T-helper 2 cell treated with Interferon-gamma antibody and Interleukin-4, amounts not matched to agents 5 μg/mL and 100 μg/mL, for 36 hours (primary cell): Measurements from ENCODE around the gene EFNB1.
A peak's percentile ranks its signal among the peaks of the same experiment; 100 is the strongest.
"Not testable (repeated sequence)": the region's sequence is repeated elsewhere in the genome, so short reads cannot be mapped to it uniquely, and the experiment has no call there.

Experiments
- DNase-seq: peaks from one replicate; pipeline ENCODE4 v3.0.0; 2021; ENCODE audit warnings: low spot score
- H3K27ac Mint-ChIP-seq: one replicate; pipeline ENCODE4 v1.8.0; 2021; ENCODE audit warnings: mild to moderate bottlenecking, mixed read lengths
- H3K27me3 Mint-ChIP-seq: one replicate; pipeline ENCODE4 v1.8.0; 2021; ENCODE audit warnings: low read depth, mixed read lengths
- H3K36me3 Mint-ChIP-seq: one replicate; pipeline ENCODE4 v1.8.0; 2021; ENCODE audit warnings: low read depth, mixed read lengths
- H3K4me1 Mint-ChIP-seq: one replicate; pipeline ENCODE4 v1.8.0; 2021; ENCODE audit warnings: low read depth, mixed read lengths
- H3K4me3 Mint-ChIP-seq: one replicate; pipeline ENCODE4 v1.8.0; 2022; ENCODE audit warnings: mild to moderate bottlenecking, moderate library complexity, mixed read lengths
- H3K9me3 Mint-ChIP-seq: one replicate; pipeline ENCODE4 v1.8.0; 2021; ENCODE audit warnings: mixed read lengths

Gene EFNB1

GRCh38 chrX:68828740-68829581 is at the start of gene EFNB1:
Gene EFNB1, plus strand, starts transcription at chrX:68829021. Its CDS starts 756 bp downstream, at chrX:68829777.
- Mint-ChIP-seq H3K27ac (peak within 1 kb of the TSS; percentile 31), H3K27me3 (peaks cover 11% of the 10 kb centered on the region), H3K4me1 (peaks cover 17% of the 10 kb centered on the region), H3K9me3 (no peaks in the 10 kb centered on the region), H3K4me3 (peak within 1 kb of the TSS; percentile 82), H3K36me3 (no peaks in the 10 kb centered on the region)
- DNase-seq: peak; percentile 82

DNA sequence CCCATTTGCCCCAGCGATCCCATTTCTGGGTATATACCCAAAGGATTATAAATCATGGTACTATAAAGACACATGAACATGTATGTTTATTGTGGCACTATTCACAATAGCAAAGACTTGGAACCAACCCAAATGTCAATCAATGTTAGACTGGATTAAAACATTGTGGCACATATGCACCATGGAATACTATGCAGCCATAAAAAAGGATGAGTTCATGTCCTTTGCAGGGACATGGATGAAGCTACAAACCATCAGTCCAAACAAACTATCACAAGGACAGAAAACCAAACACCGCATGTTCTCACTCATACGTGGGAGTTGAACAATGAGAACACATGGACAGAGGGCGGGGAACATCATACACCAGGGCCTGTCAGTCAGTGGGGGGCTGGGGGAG is 47.5 kb upstream of the EFNB1 start:
- H3K27me3 Mint-ChIP-seq, H3K4me3 Mint-ChIP-seq, H3K4me1 Mint-ChIP-seq, H3K27ac Mint-ChIP-seq, H3K36me3 Mint-ChIP-seq, DNase-seq, H3K9me3 Mint-ChIP-seq: not testable (repeated sequence)

GRCh38 chrX:68784816-68785215 is 44.0 kb upstream of the EFNB1 start:
- Mint-ChIP-seq H3K4me3 (no peak overlapping the region), H3K9me3 (no peaks in the 10 kb centered on the region), H3K27ac (no peak overlapping the region), H3K4me1 (no peaks in the 10 kb centered on the region), H3K27me3 (no peaks in the 10 kb centered on the region), H3K36me3 (no peaks in the 10 kb centered on the region)
- no peak for DNase-seq

DNA sequence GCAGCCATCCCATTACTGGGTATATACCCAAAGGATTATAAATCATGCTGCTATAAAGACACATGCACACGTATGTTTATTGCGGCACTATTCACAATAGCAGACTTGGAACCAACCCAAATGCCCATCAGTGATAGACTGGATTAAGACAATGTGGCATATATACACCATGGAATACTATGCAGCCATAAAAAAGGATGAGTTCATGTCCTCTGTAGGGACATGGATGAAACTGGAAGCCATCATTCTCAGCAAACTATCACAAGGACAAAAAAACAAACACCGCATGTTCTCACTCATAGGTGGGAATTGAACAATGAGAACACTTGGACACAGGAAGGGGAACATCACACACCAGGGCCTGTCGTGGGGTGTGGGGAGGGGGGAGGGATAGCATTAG is 42.2 kb upstream of the EFNB1 start:
- H3K9me3 Mint-ChIP-seq, DNase-seq: not testable (repeated sequence)

GRCh38 chrX:68789966-68790365 is 38.9 kb upstream of the EFNB1 start:
- H3K36me3 Mint-ChIP-seq: no peaks in the 10 kb centered on the region
- peaks cover 7% of the 10 kb centered on the region for H3K4me1 Mint-ChIP-seq
- no peaks in the 10 kb centered on the region for H3K9me3 Mint-ChIP-seq
- no peaks in the 10 kb centered on the region for H3K27me3 Mint-ChIP-seq
- H3K27ac Mint-ChIP-seq: no peak overlapping the region
- no peak for DNase-seq
- no peak overlapping the region for H3K4me3 Mint-ChIP-seq

More for the DNA sequence above, 42.2 kb upstream of the EFNB1 start:
- H3K27me3 Mint-ChIP-seq, H3K36me3 Mint-ChIP-seq, H3K4me1 Mint-ChIP-seq, H3K4me3 Mint-ChIP-seq, H3K27ac Mint-ChIP-seq: not testable (repeated sequence)

- no peaks in the 10 kb centered on the region for H3K9me3 Mint-ChIP-seq
- no peaks in the 10 kb centered on the region for H3K27me3 Mint-ChIP-seq
- H3K36me3 Mint-ChIP-seq: no peaks in the 10 kb centered on the region
- peaks cover 7% of the 10 kb centered on the region for H3K4me1 Mint-ChIP-seq
- DNase-seq: no peak
- peak overlapping the region; percentile 76 for H3K27ac Mint-ChIP-seq
- H3K4me3 Mint-ChIP-seq: no peak overlapping the region
Observed at GRCh38 chrX:68792083-68792482, 36.7 kb upstream of the EFNB1 start.

- no peak overlapping the region for H3K27ac Mint-ChIP-seq
- no peaks in the 10 kb centered on the region for H3K27me3 Mint-ChIP-seq
- H3K4me3 Mint-ChIP-seq: no peak overlapping the region
- H3K4me1 Mint-ChIP-seq: peaks cover 7% of the 10 kb centered on the region
- DNase-seq: no peak
- no peaks in the 10 kb centered on the region for H3K36me3 Mint-ChIP-seq
- H3K9me3 Mint-ChIP-seq: peaks cover 7% of the 10 kb centered on the region
Observed at GRCh38 chrX:68794461-68794860, 34.4 kb upstream of the EFNB1 start.

DNA sequence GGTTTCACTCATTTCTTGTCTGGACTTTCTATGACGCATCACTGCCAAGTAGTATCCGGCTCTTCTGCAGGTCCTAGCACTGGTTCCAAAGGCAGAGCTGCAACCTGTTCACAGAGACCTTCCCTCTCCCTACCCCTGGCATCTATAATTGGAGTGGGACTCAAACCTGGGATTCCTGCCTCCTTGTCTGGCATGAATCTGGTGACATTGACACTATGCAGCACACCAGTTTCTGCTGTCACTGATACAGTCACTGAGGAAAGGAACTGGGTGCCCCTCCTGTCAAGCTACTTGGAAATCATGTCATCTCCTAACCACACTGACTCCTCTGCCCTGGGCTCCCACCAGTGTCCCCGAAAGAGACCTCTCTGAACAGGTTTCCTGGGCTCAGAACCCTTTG is 33.1 kb upstream of the EFNB1 start:
- Mint-ChIP-seq H3K36me3 (no peaks in the 10 kb centered on the region), H3K9me3 (peaks cover 13% of the 10 kb centered on the region), H3K4me3 (no peak overlapping the region), H3K27me3 (no peaks in the 10 kb centered on the region), H3K27ac (no peak overlapping the region), H3K4me1 (peaks cover 7% of the 10 kb centered on the region)
- DNase-seq: no peak

GRCh38 chrX:68798400-68798799 is 30.4 kb upstream of the EFNB1 start:
- not testable (repeated sequence) for H3K27ac Mint-ChIP-seq, H3K36me3 Mint-ChIP-seq, H3K4me3 Mint-ChIP-seq, DNase-seq, H3K27me3 Mint-ChIP-seq, H3K4me1 Mint-ChIP-seq
- peaks cover 13% of the 10 kb centered on the region for H3K9me3 Mint-ChIP-seq

- no peaks in the 10 kb centered on the region for H3K36me3 Mint-ChIP-seq
- no peaks in the 10 kb centered on the region for H3K4me1 Mint-ChIP-seq
- H3K9me3 Mint-ChIP-seq: peaks cover 13% of the 10 kb centered on the region
- DNase-seq: no peak
- no peaks in the 10 kb centered on the region for H3K27me3 Mint-ChIP-seq
- H3K27ac Mint-ChIP-seq: no peak overlapping the region
- H3K4me3 Mint-ChIP-seq: no peak overlapping the region
Observed at GRCh38 chrX:68801737-68802290, 27.0 kb upstream of the EFNB1 start.

GRCh38 chrX:68807818-68808217 is 21.0 kb upstream of the EFNB1 start:
- Mint-ChIP-seq H3K36me3 (no peaks in the 10 kb centered on the region), H3K27ac (no peak overlapping the region), H3K9me3 (no peaks in the 10 kb centered on the region), H3K4me1 (no peaks in the 10 kb centered on the region), H3K4me3 (no peak overlapping the region), H3K27me3 (peaks cover 7% of the 10 kb centered on the region)
- DNase-seq: no peak

DNA sequence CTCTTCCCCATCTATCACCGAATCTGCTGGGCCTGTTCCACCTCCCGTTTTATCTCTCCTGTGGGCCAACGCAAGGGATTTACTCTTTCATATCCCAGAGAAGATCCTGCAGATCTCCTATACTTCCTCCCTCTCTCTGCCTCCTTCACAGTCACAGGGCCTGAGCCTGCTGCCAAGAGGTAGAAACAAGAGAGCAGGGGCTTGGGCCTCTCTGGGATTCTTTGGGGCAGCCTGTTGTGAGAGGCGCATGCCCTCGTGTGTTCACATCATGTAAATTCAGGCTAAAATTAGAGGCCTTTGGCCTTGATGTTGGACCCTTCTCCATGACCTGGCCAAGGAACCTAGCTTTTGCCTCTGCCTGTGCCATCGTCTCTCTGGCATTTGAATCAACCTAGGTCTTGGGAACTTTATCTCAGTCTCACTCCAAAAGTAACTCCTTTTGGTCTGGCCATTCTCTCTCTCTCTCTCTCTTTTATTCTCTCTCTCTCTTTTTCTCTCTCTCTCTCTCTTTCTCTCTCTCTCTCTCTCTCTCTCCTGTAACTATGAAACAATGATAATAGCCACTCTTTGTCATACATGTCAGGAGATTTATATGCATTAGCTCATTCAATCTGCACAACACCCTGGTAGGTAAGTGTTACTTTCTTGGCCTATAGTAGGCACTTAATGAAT is 20.0 kb upstream of the EFNB1 start:
- peaks cover 7% of the 10 kb centered on the region for H3K27me3 Mint-ChIP-seq

DNA sequence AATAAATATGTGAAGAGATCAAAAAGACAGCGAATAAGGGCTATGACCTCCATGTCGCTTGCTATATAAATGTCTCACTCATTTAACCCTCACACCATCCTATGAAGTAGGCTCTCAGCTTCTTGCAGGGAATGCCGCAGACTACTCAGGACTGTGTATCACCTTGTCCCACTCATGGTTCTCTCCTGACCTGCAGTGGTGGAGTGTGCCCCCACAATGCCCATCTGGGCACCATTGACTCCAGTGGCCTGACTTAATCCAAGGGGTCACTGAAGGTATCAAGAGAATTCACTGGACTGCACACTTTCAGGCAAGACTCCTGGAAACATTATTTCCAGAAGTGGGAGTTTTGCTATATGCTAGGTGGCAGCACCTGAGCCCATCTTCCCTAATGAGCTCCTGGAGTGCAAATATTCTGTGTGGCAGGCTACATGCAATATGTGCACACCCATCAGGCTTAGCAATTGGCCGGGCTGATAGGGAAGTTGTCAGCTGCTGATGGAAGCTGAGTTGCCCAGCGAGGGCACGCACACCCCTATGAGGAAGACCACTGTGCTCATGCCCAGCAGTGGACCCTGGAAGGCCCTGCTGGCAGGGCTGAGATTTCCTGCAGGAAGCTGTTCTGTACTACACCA is 8.2 kb upstream of the EFNB1 start:
- H3K27ac Mint-ChIP-seq: no peak overlapping the region
- no peak for DNase-seq

More for the DNA sequence above, 20.0 kb upstream of the EFNB1 start:
- H3K36me3 Mint-ChIP-seq: no peaks in the 10 kb centered on the region
- H3K27ac Mint-ChIP-seq: no peak overlapping the region
- no peaks in the 10 kb centered on the region for H3K9me3 Mint-ChIP-seq
- no peak for DNase-seq
- H3K4me3 Mint-ChIP-seq: no peak overlapping the region
- no peaks in the 10 kb centered on the region for H3K4me1 Mint-ChIP-seq

DNA sequence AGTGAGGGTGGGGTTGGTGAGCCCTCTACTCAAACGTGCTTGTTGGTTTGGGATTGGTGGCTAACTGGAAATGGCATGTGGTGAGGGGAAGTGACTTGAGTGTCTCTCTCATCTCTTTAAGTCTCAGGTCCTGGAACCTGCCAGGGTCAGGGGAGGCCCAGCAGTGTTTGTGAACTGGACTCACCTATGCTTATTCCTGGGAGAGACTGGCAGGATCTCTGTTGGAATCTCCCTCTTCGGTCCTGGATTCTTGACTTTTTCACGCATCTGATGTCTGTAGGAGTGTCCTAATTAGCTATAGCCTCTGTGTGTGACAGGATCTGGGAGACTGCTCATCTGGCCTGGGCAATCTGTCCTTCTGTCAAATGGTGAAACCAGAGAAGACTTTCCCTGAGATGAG is 7.2 kb upstream of the EFNB1 start:
- Mint-ChIP-seq H3K36me3 (no peaks in the 10 kb centered on the region), H3K9me3 (no peaks in the 10 kb centered on the region), H3K4me3 (no peak overlapping the region), H3K27ac (no peak overlapping the region), H3K4me1 (peaks cover 1% of the 10 kb centered on the region), H3K27me3 (no peaks in the 10 kb centered on the region)
- no peak for DNase-seq

More for the DNA sequence above, 8.2 kb upstream of the EFNB1 start:
- Mint-ChIP-seq H3K9me3 (no peaks in the 10 kb centered on the region), H3K27me3 (no peaks in the 10 kb centered on the region), H3K36me3 (no peaks in the 10 kb centered on the region), H3K4me1 (peaks cover 1% of the 10 kb centered on the region), H3K4me3 (no peak overlapping the region)
